Esophagus squamous epithelium (tissue), 4 donors: ENCODE results near the gene SMIM28.

Source experiments
- POLR2A ChIP-seq, 4 donors: fragments of 450-650 bp; IDR thresholded peaks; one replicate each; pipeline ENCODE4 v1.6.1; 2017; ENCODE audit warnings: antibody characterized with exemption in 4 of 4, mild to moderate bottlenecking in 4 of 4, moderate library complexity in 3 of 4
- TF ChIP-seq, protein P1 (sequence below), 6 experiments: fragments of 450-650 bp in 4 of 6; fragments of 200-600 bp in 2 of 6; sonication (generic) in 2 of 6; IDR thresholded peaks; one replicate each; pipeline ENCODE4 v1.5.1; 2016 to 2019; ENCODE audit warnings: antibody characterized with exemption in 6 of 6, mild to moderate bottlenecking in 4 of 6, moderate library complexity in 4 of 6

DNA sequence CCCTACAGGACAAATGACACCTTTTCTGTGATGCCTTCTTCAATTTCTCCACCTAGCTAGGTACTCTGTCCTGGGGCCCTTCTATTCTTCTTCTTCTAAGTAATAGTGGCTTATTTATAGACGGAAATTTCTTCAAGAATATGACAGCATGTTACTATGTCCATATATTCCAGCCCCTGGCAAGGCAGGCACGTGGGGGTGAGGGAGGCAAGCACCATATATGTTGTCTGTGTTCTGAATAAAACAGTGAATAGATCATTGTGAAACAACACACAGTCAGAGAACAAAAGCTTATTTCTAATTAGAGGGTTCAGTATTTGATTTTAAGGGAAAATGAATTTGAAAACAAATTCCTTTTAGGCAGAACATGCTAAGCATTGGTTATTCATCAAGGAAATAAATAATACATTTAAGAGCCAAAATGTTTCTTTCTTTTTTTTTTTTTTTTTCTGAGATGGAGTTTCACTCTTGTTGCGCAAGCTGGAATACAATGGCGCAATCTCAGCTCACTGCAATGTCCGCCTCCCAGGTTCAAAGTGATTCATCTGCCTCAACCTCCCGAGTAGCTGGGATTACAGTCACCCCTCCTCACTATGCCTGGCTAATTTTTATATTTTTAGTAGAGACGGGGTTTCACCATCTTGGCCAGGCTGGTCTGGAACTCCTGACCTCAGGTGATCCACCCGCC, 32.5 kb downstream of the SMIM28 start:
- TF ChIP-seq, protein P1, sequence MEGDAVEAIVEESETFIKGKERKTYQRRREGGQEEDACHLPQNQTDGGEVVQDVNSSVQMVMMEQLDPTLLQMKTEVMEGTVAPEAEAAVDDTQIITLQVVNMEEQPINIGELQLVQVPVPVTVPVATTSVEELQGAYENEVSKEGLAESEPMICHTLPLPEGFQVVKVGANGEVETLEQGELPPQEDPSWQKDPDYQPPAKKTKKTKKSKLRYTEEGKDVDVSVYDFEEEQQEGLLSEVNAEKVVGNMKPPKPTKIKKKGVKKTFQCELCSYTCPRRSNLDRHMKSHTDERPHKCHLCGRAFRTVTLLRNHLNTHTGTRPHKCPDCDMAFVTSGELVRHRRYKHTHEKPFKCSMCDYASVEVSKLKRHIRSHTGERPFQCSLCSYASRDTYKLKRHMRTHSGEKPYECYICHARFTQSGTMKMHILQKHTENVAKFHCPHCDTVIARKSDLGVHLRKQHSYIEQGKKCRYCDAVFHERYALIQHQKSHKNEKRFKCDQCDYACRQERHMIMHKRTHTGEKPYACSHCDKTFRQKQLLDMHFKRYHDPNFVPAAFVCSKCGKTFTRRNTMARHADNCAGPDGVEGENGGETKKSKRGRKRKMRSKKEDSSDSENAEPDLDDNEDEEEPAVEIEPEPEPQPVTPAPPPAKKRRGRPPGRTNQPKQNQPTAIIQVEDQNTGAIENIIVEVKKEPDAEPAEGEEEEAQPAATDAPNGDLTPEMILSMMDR (IDR thresholded peaks at IDR 0.05) = no peak
- no peak for TF ChIP-seq POLR2A (IDR thresholded peaks at IDR 0.05)
